ENCODE data around the gene MDN1. TPM values are rescaled to one million over a fixed set of nuclear protein-coding genes. Genes with fewer than 3 reads are reported as not detected.

Gene MDN1
- total and polyA plus RNA-seq, 2 of the 8 experiments (the other 6 are each of a cell fraction or from before 2014, with no cell fraction given) = 53.5 to 179 TPM

- TF ChIP-seq EP300 (IDR thresholded peaks at IDR 0.05; ENCODE audit: borderline replicate concordance in 1 of 2, low read depth in 2 of 2, low read length in 2 of 2) (no peak), TAF7 (optimal IDR thresholded peaks at IDR 0.05; ENCODE audit: borderline replicate concordance, low read depth, low read length) (no peak), GTF2F1 (IDR thresholded peaks at IDR 0.05; ENCODE audit: borderline replicate concordance, low read depth, low read length) (no peak), POLR2AphosphoS5 (IDR thresholded peaks at IDR 0.05; ENCODE audit: low read depth, low read length) (no peak)
Measured at GRCh38 chr6:89784838-89785237, 34.8 kb downstream of the MDN1 start (continued).
